HG03066 (cell line): ENCODE data around the gene PRRC2C.
"Not testable (repeated sequence)": the region's sequence is repeated elsewhere in the genome, so short reads cannot be mapped to it uniquely, and the experiment has no call there.

Experiments used
- ATAC-seq: cut with Tn5 transposase; IDR thresholded peaks from one replicate; pipeline ENCODE4 v1.9.1; 2021; ENCODE audit warnings: low read depth; ENCODE audit not compliant: unreplicated experiment

The PRRC2C gene

GRCh38 chr1:171495444-171495843 lies 10.1 kb downstream of the PRRC2C start:
- no peak for ATAC-seq

- no peak for ATAC-seq
These were observed 15.0 kb downstream of the PRRC2C start for GRCh38 chr1:171500304-171500703.

- no peak for ATAC-seq
These were observed 15.5 kb downstream of the PRRC2C start for GRCh38 chr1:171500803-171501202.

GRCh38 chr1:171501305-171502024 lies 16.1 kb downstream of the PRRC2C start:
- ATAC-seq = no peak

DNA sequence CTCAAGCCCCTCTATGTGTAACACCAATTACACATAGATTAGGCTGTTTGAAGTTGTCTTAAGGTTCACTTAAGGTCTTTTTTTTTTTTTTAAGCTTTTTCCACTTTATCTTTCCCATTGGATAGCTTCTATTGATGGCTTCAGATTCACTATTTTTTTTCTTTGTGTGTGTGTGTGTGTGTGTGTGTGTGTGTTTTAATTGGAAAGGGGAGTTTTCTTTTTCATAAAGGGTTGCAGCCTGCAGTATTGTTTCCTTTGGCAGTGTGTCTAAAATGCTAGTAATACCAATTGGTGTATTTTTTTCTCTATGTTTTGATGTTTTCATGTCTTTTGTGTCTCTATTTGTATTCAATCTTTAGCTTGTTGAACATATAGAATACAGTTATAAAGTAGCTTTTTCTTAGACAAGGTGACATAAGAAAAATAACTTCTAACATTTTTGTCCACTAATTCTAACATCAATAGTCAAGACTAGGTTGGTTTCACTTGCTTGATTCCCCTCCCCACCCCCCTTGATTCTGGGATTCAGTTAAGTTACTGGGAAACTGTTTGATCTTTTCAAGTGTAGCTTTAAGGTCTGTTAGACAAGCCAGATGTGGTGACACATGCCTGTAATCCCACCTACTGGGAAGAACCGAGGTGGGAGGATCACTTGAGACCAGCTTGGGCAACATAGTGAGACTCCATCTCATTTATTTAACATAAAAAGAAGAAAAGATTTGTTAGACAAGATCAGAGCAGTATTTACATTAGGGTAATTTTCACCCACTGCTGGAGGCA lies 21.4 kb downstream of the PRRC2C start:
- no peak for ATAC-seq

GRCh38 chr1:171507435-171507834 lies 22.1 kb downstream of the PRRC2C start:
- no peak for ATAC-seq

DNA sequence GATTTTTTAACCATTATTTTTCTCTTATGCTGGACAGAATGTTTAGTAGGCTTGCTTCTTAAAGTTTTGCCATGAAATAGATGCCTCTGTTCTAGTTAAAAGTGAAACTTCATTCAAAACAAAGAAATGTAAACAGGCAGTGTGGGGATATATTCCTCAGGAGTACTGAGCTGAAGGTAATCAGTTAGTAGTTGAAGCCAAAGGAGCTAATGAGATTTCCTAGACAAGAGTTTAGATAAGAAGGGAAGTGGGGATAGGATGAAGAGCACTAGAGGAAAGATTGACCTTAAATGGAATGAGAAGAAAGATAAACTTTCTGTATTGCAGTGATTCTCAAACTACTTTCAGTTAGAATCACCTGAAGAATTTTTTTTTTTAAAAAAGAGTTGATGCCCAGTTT lies 23.9 kb downstream of the PRRC2C start:
- ATAC-seq = no peak

DNA sequence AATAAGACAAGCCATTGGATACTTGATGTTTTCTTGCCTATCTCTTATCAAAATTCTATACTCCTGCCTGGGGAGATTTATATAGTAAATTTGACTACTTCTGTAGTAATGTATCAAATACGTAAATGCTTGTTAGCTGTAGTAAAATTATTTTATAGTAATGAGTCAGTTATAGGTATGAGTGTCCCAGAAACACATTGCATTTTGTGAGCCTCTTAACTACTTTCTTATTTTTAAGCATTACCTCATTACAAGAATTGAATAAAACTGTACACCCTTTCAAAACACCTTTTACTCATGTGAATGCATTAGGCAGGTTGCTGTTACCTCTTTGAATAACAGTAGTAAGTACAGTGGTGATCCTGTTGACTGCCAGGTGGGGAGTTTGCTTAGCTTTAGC lies 28.4 kb downstream of the PRRC2C start:
- ATAC-seq = no peak

DNA sequence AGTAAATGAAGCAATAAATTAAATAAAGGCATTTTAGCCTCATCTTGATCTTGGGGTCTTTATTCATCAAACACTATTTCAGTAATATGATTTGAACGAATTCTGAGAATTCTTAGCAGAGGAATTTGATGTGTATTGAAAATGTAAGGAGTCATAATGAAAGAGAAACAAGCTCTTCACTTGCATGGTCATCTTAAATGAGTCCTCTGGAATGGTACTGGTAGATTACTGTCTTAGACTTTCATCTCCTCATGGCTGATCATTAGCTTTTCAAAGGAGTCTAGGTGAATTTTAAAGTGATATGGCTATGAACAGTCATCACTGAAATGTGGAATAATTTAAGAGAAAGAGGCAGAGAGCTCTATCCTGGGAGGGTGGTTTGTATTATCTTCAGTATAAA lies 30.0 kb downstream of the PRRC2C start:
- no peak for ATAC-seq

DNA sequence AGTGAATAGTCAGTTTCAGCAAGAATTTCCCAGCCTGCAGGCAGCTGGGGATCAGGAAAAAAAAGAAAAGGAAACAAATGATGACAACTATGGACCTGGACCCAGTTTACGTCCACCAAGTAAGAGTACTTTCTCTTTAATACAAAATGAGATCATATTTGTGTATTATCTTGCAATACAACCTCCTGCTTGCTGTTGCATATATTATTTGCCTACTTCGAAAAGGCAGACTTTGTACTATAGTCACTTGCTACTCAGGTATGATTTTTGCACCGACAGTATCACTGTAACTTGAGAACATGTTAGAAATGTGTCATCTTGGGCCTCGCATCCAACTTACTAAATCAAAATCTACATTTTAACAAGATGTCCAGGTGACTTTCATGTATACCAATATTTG lies 30.4 kb downstream of the PRRC2C start:
- no peak for ATAC-seq

DNA sequence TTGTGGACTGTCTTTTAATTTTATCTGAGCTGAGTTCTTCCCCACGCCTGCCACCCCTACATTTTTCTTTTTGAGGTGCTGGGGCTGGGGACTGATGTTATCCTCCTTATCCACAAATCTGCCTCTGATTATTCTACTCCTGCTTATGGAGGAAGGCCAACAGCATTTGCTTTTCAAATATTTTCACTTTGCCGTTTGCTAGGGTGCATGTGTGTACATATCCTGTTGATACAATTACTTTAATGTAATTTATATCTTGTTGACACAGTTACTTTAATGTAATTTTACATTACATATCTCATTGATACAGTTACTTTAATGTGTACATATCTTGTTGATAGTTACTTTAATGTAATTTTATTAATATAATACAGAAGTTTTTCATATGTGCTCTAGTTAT lies 36.2 kb downstream of the PRRC2C start:
- ATAC-seq = no peak

GRCh38 chr1:171530676-171531075 lies 45.3 kb downstream of the PRRC2C start:
- ATAC-seq = no peak

- ATAC-seq = no peak
These were observed 47.2 kb downstream of the PRRC2C start for GRCh38 chr1:171532520-171532919.

- no peak for ATAC-seq
These were observed 60.2 kb downstream of the PRRC2C start for GRCh38 chr1:171545523-171545922.

DNA sequence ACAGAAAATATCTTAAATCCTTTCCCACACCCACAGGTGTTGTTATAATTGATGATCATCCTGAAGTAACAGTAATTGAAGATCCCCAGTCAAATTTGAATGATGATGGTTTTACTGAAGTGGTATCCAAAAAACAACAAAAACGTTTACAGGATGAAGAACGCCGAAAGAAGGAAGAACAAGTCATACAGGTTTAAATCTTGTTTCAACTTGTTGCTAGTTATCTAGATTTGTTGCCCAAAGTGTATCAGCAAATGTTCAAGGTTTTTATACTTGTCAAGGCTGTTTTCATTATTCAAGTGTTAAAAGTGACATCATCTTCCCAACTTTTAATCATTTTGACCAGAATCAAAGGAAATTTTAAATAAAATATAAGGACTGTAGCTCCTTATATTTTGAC lies 64.7 kb downstream of the PRRC2C start:
- ATAC-seq = no peak

DNA sequence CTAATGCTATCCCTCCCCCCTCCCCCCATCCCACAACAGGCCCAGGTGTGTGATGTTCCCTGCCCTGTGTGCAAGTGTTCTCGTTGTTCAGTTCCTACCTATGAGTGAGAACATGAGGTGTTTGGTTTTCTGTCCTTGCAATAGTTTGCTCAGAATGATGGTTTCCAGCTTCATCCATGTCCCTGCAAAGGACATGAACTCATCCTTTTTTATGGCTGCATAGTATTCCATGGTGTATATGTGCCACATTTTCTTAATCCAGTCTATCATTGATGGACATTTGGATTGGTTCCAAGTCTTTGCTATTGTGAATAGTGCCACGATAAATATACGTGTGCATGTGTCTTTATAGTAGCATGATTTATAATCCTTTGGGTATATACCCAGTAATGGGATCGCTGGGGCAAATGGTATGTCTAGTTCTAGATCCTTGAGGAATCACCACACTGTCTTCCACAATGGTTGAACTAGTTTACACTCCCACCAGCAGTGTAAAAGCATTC lies 65.3 kb downstream of the PRRC2C start:
- ATAC-seq = not testable (repeated sequence)

GRCh38 chr1:171553960-171554359 lies 68.6 kb downstream of the PRRC2C start:
- not testable (repeated sequence) for ATAC-seq

GRCh38 chr1:171563675-171564074 lies 78.3 kb downstream of the PRRC2C start:
- no peak for ATAC-seq

- no peak for ATAC-seq
These were observed 81.1 kb downstream of the PRRC2C start for GRCh38 chr1:171566467-171566866.

DNA sequence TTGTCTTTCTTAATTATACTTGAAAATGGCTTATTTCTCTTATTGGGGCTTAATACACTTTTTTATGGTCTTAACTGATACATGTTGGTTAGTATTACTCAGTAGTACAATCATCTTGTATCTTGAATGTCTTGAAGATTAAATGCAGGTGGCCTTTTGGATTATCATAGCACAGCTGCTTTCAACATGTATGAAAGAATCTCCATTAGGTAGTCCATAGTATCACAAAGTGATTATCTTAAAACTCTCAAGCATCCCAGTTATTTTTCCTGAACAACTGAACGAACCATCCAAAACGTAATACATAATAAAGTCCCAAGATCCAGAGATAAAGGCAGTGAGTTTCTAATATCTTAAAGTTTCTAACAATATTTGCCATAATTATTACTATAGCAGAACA lies 85.0 kb downstream of the PRRC2C start:
- no peak for ATAC-seq

- no peak for ATAC-seq
These were observed 90.8 kb downstream of the PRRC2C start for GRCh38 chr1:171576144-171576543.

DNA sequence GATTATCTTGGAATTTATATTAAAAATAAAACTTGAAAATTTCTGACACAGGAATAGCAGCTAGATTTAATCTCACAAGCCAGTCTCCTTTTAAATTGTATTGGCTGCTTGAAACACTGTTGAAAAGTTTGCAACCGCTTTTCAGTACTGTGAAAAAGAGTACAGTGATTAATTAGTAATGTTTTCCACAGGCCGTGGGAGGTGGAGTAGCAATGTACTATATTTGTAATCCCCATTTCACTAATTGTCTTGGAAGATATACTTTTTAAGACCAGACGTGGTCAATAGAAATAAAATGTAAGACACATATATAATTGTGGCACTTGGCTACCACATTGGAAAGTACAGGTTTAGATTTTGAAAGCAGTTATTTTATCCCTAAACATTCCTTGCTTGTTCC lies 95.9 kb downstream of the PRRC2C start:
- no peak for ATAC-seq
